ENCODE data around the gene NOCT.
"Not testable (repeated sequence)": the region's sequence is repeated elsewhere in the genome, so short reads cannot be mapped to it uniquely, and the experiment has no call there.

Gene NOCT

GRCh38 chr4:139017861-139018260 is 2.3 kb downstream of the NOCT start:
- DNase-seq (ENCODE audit: extremely low spot score), result no peak
- TF ChIP-seq, protein P1, sequence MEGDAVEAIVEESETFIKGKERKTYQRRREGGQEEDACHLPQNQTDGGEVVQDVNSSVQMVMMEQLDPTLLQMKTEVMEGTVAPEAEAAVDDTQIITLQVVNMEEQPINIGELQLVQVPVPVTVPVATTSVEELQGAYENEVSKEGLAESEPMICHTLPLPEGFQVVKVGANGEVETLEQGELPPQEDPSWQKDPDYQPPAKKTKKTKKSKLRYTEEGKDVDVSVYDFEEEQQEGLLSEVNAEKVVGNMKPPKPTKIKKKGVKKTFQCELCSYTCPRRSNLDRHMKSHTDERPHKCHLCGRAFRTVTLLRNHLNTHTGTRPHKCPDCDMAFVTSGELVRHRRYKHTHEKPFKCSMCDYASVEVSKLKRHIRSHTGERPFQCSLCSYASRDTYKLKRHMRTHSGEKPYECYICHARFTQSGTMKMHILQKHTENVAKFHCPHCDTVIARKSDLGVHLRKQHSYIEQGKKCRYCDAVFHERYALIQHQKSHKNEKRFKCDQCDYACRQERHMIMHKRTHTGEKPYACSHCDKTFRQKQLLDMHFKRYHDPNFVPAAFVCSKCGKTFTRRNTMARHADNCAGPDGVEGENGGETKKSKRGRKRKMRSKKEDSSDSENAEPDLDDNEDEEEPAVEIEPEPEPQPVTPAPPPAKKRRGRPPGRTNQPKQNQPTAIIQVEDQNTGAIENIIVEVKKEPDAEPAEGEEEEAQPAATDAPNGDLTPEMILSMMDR (IDR thresholded peaks at IDR 0.05; ENCODE audit: control extremely low read depth, extremely low read depth, low read depth, missing control alignments), result no peak
- CTCF ChIA-PET, result interaction anchor here (9.3 kb wide), 1 partner anchor 12 kb away, joined by 143 read pairs; no protein-coding TSS in a partner anchor
- POLR2A ChIA-PET, result interaction anchor here (0.8 to 1.1 kb wide), 3 partner anchors 10 to 267 kb away, joined by 3 to 6 read pairs (median 3); no protein-coding TSS in a partner anchor

DNA sequence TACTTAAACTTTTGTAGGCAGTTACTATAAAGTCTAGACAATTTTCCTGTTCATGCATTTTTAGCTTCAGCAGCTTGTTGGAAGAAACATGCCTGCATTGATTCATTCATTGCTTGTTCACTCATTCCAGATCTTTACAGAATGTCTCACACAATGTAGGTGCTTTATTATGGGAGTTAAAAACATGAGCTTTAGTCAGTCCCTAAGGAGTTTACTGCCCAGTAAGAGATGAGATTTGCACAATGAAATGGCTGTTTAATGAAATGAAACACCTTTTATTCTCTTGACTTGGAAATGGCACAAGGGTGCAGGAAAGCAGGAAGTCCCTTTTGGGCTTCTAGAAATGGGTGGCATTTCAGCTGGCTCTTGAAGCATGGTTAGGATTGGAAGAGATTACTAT is 2.9 kb downstream of the NOCT start:
- DNase-seq (ENCODE audit: extremely low spot score), result no peak
- TF ChIP-seq, protein P1 (IDR thresholded peaks at IDR 0.05; ENCODE audit: control extremely low read depth, extremely low read depth, low read depth, missing control alignments), result no peak
- ChIA-PET CTCF (interaction anchor here (1.1 to 9.3 kb wide), 2 partner anchors 11 to 51 kb away, joined by 3 to 143 read pairs; no protein-coding TSS in a partner anchor), POLR2A (interaction anchor here (0.8 to 1.1 kb wide), 2 partner anchors 9 to 267 kb away, joined by 3 read pairs; no protein-coding TSS in a partner anchor)

- DNase-seq (ENCODE audit: extremely low spot score), result no peak
- POLR2A ChIA-PET, result interaction anchor here (1.1 to 2.4 kb wide), 2 partner anchors 8 to 11 kb away, joined by 3 to 8 read pairs; no protein-coding TSS in a partner anchor
- CTCF ChIA-PET, result interaction anchor here (1.1 to 9.3 kb wide), 5 partner anchors 10 to 283 kb away, joined by 3 to 143 read pairs (median 3); partner anchors contain the start of gene NAA15
- TF ChIP-seq, protein P1 (IDR thresholded peaks at IDR 0.05; ENCODE audit: control extremely low read depth, extremely low read depth, low read depth, missing control alignments), result no peak
These were observed 3.6 kb downstream of the NOCT start for GRCh38 chr4:139018971-139019758.

- TF ChIP-seq, protein P1 (IDR thresholded peaks at IDR 0.05; ENCODE audit: control extremely low read depth, extremely low read depth, low read depth, missing control alignments), result no peak
- DNase-seq (ENCODE audit: extremely low spot score), result no peak
- ChIA-PET POLR2A (interaction anchor here (1.0 to 2.4 kb wide), 2 partner anchors 10 to 19 kb away, joined by 6 to 8 read pairs; no protein-coding TSS in a partner anchor), CTCF (interaction anchor here (1.1 to 9.3 kb wide), 5 partner anchors 9 to 288 kb away, joined by 3 to 143 read pairs (median 3); partner anchors contain the start of gene NAA15)
These were observed 4.8 kb downstream of the NOCT start for GRCh38 chr4:139020384-139020783.

GRCh38 chr4:139021071-139021470 is 5.5 kb downstream of the NOCT start:
- CTCF ChIA-PET, result interaction anchor here (1.4 to 9.3 kb wide), 3 partner anchors 9 to 287 kb away, joined by 3 to 143 read pairs (median 5); no protein-coding TSS in a partner anchor
- POLR2A ChIA-PET, result interaction anchor here (0.6 to 2.4 kb wide), 3 partner anchors 9 to 21 kb away, joined by 5 to 8 read pairs (median 6); no protein-coding TSS in a partner anchor
- not testable (repeated sequence) for DNase-seq (ENCODE audit: extremely low spot score)

GRCh38 chr4:139022835-139023234 is 7.3 kb downstream of the NOCT start:
- no peak for DNase-seq (ENCODE audit: extremely low spot score)
- ChIA-PET POLR2A (interaction anchor here (0.7 kb wide), 1 partner anchor 164 kb away, joined by 5 read pairs; no protein-coding TSS in a partner anchor), CTCF (interaction anchor here (9.3 kb wide), 1 partner anchor 7 kb away, joined by 143 read pairs; no protein-coding TSS in a partner anchor)

More at GRCh38 chr4:139022835-139023234, 7.3 kb downstream of the NOCT start:
- TF ChIP-seq, protein P1 (IDR thresholded peaks at IDR 0.05; ENCODE audit: control extremely low read depth, extremely low read depth, low read depth, missing control alignments), result no peak
